Activated CD8-positive, alpha-beta memory T cell treated with anti-CD3 and anti-CD28 coated beads, Interleukin-2, amount 50 U/mL, for 24 hours (primary cell): Measurements from ENCODE around the gene DYRK1B.
"Not testable (repeated sequence)": the region's sequence is repeated elsewhere in the genome, so short reads cannot be mapped to it uniquely, and the experiment has no call there.

Experiments used
- DNase-seq: peaks from one replicate; pipeline ENCODE4 v3.0.0-alpha.2; 2020; ENCODE audit errors: extremely low read depth

Gene DYRK1B

GRCh38 chr19:39830847-39831246 is 3.1 kb downstream of the DYRK1B start:
- DNase-seq, result no peak

- DNase-seq, result no peak
Measured at GRCh38 chr19:39830406-39830805, 3.6 kb downstream of the DYRK1B start.

- DNase-seq, result no peak
Measured at GRCh38 chr19:39829702-39830275, 4.2 kb downstream of the DYRK1B start.

- DNase-seq, result no peak
Measured at GRCh38 chr19:39828654-39829032, 5.3 kb downstream of the DYRK1B start.

GRCh38 chr19:39828015-39828653 is 5.8 kb downstream of the DYRK1B start:
- no peak for DNase-seq

- no peak for DNase-seq
Measured at GRCh38 chr19:39827216-39827615, 6.7 kb downstream of the DYRK1B start.

DNA sequence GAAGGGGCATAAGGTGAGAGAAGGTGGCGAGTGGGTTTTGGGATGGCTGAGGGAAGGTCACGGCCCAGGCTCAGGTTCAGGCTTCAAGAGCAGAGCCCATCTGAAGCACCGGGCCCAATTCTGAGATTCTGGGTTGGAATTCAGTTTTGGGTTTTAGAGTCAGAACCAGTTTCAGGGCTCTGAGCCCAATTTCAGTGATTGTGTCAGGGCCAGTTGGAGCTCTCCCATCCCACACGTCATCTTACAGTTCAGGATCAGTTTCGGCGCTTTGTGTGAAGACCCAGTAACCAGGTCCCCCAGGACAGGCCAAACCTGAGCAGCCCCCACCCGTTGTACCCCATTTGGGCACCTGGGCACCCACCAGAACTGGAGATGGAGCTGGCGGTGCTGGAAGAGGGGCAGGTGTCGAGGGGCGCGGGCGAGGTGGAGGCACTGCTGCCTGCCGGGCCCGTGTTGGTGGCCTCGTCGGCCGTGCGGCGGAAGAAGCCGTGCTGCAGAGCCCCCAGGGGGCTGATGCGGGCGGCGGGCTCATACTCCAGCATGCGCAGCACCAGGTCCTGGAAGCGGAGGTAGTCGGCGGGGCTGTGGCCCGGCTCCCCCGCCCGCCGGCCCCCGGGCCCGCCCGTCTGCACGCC is 7.5 kb downstream of the DYRK1B start:
- no peak for DNase-seq

GRCh38 chr19:39825531-39826076 is 8.4 kb downstream of the DYRK1B start:
- no peak for DNase-seq

DNA sequence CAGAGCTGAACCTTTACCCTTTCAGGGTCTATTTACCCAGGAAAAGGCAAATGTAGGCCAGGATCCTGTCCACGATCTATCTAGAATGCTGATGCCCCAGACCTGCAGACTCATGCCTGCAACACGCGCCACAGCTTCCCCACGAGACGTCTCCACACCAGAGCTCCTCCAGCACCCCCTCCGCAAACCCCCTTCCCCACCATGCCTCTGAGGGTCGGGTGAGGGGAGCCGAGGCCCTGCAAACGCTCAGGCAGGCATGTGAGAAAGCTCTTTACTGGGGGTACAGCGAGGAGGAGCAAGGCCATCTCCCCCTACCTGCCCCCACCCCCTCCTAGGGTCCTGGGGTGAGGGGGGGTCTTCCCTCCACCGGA is 8.9 kb downstream of the DYRK1B start:
- no peak for DNase-seq

- DNase-seq, result peak; percentile 74
Measured at GRCh38 chr19:39824143-39825092, 9.5 kb downstream of the DYRK1B start.

DNA sequence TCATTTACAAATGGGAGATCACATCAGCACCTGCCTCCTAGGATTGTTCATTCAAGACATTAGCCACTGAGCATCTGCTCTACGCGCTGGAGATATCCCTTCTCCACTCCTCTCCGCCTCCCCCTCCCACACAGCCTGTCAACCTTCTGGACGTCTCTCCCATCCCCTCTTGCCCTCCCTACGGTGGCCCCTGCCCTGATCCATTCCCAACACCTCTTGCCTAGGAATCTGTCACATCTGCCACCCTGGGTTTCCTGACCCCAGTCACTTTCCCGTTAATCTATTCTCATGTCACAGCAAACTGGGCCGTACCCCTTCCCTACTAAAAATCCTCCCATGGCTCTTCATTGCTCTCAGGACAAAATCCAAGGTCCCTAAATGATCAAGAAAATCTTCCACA is 10.3 kb downstream of the DYRK1B start:
- DNase-seq, result no peak

DNA sequence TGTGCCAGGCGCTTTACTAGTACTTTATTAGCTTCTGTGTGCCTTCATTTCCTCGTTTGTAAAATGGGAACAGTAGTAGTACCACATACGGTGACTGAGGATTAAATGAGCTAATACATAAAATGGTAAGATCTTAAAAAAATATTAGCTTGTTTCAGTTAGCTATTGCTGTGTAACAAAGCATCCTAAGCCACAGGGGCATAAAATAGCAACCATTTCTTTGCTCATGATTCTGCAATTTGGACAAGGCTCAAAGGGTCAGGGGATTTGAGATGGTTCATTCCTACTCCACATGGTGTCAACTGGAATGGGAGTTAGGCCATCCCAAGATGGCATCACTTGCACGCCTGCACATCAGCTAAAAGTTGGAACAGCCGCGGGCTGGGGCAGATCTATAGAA is 13.3 kb downstream of the DYRK1B start:
- DNase-seq, result no peak

GRCh38 chr19:39819786-39820185 is 14.2 kb downstream of the DYRK1B start:
- no peak for DNase-seq

GRCh38 chr19:39818626-39819097 is 15.3 kb downstream of the DYRK1B start:
- DNase-seq, result no peak

- DNase-seq, result no peak
Measured at GRCh38 chr19:39817888-39818561, 15.9 kb downstream of the DYRK1B start.

DNA sequence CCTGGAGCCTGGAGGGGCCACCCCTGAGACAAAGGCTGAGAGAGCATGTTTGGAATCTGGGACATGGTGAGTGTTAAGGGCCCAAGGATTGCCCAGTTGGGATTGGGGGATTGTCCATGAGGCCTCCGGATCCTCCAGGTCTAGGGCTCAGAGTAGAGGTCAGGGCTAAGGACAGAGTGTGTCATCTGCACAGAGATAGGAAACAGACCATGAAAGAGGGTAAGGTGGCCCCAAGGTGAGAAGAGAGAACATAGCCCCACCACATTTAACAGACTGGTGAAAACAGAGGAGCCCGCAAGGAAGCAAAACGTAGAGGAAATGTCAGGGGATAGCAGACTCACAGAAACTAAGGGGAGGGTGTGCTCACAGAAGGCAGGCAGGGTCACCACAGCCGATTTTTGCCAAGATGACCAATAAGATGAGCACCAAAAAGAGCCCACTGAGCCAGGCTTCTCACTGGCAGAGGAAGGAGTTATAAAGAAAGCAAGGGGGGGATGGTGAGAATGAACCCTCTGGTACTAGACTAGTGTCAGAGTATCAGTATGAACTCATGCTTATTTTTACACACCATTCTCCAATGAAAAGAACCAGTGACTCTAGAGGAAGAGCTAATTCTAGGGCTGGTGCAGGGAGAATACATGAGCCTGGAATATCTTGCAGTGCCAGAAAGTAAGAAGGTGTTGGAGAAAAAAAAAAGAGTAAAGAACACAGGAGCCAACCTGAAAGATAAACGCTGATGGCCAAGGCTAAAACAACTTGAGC is 17.5 kb downstream of the DYRK1B start:
- DNase-seq, result no peak

DNA sequence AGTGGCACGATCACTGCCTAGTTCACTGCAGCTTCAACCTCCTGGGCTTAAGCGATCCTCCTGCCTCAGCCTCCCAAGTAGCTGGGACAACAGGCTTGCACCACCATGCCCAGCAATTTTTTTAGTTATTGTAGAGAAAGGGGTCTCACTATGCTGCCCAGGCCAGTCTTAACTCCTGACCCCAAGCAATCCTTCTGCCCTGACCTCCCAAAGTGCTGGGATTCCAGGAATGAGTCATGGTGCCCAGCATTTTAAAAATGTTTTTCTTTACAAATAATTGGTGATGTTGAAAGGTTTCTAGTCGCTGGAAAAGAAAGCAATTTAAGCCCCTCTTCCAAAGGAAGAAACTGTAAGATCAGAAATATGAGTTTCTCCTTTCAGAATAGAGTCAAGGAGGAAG is 19.4 kb downstream of the DYRK1B start:
- DNase-seq, result no peak

DNA sequence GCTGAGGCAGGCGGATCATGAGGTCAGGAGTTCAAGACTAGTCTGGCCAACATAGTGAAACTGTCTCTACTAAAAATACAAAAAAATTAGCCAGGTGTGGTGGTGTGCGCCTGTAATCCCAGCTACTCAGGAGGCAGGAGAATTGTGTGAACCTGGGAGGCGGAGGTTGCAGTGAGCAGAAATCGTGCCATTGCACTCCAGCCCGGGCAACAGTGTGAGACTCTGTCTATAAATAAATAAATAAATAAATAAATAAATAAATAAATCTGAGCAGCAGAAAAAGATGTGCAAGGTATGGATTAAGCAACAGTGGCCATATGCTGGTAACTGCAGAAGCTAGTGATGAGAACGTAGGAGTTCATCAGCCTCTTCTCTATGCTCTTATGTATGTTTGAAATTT is 19.9 kb downstream of the DYRK1B start:
- DNase-seq, result not testable (repeated sequence)

- no peak for DNase-seq
Measured at GRCh38 chr19:39813264-39813993, 20.5 kb downstream of the DYRK1B start.

DNA sequence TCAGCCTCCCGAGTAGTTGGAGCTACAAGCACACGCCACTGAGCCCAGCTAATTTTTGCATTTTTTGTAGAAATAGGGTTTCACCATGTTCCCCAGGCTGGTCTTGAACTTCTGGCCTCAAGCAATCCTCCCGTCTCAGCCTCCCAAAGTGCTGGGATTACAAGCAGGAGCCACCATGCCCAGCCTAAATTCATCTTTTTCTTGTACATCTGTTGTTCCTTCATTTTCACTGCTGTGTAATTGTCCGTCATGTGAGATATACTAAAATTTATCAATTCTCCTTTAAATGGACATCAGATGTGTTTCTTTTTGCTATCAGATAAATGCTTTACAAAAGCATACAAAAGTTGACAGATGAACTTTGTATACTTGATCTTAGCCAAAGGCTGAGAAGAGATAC is 22.9 kb downstream of the DYRK1B start:
- no peak for DNase-seq
